SKM-1 treated with dmso at 0.1 percent for 144 hours (cell line): ENCODE data around the gene TTBK2.
"Not testable (repeated sequence)": the region's sequence is repeated elsewhere in the genome, so short reads cannot be mapped to it uniquely, and the experiment has no call there.

ENCODE experiments used
- DNase-seq: peaks from one replicate; lab custom pipeline; 2025; ENCODE audit not compliant: unreplicated experiment; lab: John Stamatoyannopoulos, UW

Gene TTBK2

GRCh38 chr15:42766109-42766508 lies 154.5 kb downstream of the TTBK2 start:
- DNase-seq = not testable (repeated sequence)

DNA sequence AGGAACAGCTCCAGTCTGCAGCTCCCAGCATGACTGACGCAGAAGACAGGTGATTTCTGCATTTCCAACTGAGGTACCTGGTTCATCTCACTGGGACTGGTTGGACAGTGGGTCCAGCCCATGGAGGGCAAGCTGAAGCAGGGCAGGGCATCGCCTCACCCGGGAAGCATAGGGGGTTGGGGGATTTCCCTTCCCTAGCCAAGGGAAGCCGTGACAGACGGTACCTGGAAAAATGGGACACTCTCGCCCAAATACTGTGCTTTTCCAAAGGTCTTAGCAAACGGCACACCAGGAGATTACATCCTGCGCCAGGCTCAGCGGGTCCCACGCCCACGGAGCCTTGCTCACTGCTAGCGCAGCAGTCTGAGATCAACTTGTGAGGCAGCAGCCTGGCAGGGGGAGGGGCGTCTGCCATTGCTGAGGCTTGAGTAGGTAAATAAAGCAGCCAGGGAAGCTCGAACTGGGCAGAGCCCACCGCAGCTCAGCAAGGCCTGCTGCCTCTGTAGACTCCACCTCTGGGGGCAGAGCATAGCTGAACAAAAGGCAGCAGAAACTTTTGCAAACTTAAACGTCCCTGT lies 156.3 kb downstream of the TTBK2 start:
- DNase-seq = not testable (repeated sequence)

DNA sequence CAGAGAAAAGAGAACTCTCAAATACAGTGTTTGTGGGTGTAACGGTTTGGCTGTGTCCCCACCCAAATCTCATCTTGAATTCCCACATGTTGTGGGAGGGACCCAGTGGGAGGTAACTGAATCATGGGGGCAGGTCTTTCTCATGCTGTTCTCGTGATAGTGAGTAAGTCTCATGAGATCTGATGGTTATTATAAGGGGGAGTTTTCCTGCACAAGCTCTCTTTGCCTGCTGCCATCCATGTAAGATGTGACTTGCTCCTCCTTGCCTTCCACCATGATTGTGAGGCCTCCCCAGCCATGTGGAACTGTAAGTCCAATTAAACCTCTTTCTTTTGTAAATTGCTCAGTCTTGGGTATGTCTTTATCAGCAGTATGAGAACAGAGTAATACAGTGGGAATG lies 158.8 kb downstream of the TTBK2 start:
- DNase-seq = not testable (repeated sequence)

DNA sequence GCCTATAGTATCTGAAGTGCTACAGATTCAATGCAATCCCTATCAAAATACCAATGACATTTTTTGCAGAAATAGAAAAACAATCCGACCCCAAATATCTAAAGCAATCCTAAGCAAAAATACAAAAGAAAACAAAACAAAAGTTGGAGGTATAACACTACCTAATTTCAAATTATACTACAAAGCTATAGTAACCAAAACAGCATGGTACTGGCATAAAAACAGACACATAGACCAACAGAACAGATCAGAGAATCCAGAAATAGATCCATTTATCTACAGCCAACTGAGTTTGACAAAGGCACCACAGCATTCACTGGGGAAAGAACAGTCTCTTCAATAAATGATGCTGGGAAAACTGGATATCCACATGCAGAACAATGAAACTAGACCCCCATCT lies 159.8 kb downstream of the TTBK2 start:
- no peak for DNase-seq

DNA sequence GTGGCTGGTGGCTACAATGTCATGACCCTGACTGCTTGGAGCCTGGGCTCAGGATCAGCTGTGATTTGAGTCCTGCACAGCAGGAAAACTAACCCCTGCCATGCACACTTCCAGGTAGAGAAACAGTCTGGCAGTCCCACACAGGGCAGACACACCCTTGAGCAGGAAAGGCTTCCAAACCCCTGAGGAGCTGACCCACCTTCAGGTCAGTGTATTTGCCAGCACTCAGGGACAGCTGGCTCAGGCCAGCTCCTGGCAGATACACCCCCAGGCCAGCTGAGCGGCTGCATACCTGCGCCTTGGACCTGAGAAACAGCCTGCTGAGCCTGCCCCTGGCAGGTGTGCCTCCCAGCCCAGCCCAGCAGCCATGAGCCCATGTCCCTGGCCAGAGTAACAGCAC lies 161.5 kb downstream of the TTBK2 start:
- no peak for DNase-seq

- DNase-seq = no peak
Measured at GRCh38 chr15:42750306-42750705, 170.3 kb downstream of the TTBK2 start.

GRCh38 chr15:42749266-42749665 lies 171.3 kb downstream of the TTBK2 start:
- no peak for DNase-seq

DNA sequence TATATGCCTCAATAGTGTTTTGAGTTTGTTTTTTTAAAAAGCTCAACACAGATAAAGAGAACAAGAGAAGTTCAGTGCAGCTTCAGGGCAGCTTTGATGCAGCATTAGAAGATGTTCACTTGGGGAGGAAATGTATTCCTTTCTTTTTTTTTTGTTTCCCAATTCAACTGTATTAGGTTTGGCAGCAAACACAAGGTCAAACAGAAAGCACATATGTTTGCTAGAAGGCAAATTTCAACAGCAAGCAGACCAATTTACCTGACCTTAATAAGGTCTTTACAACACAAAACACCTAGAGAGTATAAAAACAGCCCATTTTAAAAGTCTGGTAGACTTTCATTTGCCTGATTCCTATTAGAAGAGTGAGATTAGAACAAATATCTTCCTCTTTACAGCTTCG lies 176.4 kb downstream of the TTBK2 start:
- no peak for DNase-seq

DNA sequence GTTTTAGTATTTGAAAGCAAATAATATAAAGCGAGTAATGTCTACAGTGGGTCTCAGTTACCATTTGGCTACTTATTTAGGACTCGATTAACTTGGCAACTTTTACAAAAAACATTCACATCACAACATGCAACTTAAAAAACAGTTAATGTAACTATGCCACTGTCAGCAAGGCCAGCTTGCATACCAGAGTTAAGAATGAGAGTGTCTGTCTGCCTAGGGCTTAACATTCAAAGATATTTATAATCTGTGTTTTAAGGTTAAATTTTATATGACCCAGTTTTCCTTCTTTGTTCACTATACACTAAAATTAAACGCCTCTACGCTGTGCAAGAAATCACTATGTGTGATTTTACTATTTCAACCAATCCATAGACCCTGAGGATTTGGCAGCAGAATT lies 178.4 kb downstream of the TTBK2 start:
- no peak for DNase-seq

DNA sequence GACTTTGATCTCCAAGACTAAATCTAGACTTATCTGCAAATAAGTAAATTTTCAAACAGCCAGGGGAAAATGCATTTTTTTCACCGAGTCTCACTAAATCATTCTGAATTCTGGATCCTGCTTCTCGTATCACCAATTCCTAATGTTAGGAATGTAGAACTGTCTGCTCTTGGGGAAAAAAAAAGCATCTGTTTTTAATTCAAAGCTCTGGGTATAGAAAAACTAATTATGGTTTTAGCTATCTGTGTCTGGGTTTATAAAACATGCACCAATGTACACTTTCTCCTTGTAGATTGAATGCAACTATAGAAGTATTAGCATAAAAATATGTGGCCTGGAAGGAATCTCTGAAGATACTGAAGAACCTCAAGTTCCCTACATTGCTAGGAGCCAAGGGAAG lies 178.9 kb downstream of the TTBK2 start:
- no peak for DNase-seq

DNA sequence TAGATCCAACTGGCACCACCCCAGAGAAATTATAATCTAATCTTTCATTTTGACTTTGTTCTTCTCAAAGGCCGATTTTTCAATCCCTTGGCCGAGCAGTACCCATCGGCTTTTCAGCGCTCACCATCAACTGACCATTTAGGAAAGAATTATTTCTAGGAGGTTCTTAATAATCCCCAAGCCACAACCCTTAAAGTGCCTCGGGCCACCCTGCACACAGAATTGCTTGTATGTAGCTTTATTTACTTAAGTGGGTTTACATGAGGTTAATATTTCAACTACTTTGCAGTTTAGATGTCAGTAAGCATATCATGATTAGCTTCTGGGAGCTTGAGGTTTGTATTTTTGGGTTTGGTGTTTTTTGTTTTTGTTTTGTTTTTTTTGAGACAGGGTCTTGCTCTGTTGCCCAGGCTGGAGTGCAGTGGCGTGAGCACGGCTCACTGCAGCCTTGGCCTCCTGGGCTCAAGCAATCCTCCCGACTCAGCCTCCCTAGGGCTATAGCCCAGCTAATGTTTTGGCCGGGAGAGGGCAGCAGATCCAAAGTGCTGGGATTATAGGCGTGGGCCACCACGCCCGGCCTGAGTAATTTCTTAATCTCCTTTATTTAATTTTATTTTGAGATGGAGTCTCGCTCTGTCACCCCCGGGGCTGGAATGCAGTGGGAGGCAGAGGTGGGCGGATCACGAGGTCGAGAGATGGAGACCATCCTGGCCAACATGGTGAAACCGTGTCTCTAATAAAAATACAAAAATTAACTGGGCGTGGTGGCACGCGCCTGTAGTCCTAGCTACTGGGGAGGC lies 182.8 kb downstream of the TTBK2 start:
- DNase-seq = no peak

- DNase-seq = peak; percentile 79
Measured at GRCh38 chr15:42736793-42737528, 183.6 kb downstream of the TTBK2 start, which contains the start of gene CDAN1. Gene CDAN1, minus strand, starts transcription at chr15:42737128. Its CDS starts 26 bp downstream, at chr15:42737102.

DNA sequence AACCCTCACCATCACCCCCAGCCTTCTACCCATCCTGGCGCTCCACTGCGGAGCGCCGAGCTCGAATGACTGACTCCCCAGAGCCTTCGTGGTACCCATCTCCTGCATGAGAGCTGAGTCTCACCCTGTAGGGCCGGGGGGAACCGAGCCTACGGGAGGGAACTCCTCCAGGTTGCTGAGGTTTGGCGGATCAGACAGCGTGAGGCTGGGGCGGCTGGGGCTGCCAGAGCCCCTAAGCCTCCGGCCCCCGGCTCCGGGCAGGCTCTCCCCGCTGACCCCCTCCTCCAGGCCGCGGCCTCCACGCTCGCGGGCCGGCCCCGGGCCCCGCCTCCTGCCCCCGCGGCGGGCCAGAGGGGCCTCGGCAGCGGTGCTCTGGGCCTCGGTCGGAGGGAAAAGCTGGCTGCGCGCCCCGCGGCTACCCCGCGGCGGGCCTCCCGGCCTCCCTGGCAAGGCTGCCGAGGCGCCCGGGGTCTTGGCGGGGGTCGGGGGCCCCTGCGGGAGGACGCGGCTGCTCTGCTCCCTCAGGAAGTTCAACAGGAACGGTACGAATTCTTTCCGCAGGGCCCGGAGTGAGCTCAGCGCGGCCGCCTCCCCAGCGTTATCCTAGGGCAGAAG lies 184.3 kb downstream of the TTBK2 start:
- no peak for DNase-seq

DNA sequence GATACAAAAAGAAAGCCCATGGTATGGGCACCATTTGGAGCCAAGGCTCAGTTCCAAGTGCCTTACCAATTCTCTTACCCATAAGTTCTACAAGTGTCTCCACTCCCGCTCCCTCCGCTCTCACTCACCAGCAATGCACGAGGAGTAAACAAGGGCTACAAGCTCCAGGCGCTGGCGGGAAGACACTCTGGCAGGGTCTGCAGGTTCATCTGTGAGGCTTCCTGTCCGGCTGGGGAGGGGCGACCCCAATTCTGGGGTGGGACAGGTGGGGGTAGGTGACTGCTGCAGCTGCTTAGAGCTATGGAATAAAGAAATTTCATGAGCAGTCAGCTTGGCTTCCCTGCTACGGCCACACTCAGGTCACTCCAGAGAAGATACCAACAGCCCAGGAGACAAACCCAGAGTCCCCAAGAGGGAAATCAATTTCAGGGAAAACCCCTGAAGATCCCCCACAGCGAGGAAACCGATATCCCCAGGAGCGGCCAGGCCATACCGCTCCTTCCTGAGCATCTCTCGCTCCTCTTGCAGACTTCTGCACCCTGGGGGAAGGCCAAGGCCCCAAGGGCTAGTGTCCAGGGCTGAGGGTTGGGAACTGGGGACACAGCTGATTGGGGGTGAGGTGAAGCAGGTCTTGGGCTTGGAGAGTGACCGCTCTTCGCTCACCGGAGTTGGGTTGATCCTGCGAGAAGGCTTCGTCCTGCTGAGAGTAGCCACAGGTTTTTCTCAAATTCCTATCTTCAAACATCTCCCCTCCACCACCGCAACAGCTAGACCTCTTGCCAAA lies 185.0 kb downstream of the TTBK2 start:
- DNase-seq = no peak

GRCh38 chr15:42734076-42734672 lies 186.4 kb downstream of the TTBK2 start:
- DNase-seq = no peak

DNA sequence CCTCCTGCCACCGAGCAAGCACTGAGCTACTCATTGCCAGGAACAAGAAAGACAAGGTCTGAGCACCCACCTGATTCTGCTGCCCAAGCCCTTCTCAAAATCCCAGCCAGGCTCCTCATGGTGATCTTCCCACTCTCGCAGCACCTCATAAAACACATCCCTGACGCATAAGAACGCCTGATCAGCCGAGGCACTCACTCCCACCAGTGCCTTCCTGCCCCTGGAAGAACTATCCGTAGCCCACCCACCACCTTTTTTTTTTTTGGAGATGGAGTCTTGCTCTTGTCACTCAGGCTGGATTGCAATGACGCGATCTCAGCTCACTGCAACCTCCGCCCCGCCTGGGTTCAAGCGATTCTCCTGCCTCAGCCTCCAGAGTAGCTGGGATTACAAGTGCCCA lies 187.6 kb downstream of the TTBK2 start:
- DNase-seq = no peak

DNA sequence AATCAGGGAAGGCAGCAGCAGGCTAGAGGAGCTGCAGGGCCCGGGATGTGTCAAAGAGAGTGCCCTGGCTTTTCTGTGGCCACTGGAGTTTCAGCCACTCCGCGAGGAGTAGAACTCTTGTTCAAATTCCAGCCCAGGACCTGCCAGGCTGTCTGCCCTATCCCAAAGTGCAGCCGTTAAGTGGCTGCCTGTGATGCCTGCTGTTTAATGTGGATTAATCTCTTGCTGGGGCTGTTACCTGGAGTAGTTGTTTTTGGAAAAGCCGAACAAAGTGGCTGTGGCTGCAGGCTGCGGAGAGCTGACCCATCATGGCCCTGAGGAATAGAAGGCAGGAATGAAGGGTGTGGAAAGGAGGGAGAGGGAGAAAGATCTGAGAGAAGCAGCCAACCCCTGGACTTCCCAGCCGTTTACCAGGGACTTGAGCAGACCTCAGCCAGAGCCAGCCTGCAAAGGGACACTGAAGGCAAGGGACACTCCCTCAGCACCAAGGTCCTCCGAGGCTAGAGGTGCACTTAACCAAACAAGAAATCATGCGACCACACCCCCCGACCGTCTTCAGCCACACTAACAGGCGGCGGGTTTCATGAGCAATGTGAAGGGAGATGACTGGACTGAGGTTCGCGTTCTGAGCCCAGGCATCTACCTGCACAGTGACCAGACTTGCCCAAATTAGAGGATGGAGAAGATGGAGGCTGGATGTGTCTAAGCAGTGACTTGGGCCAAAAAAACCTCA lies 188.3 kb downstream of the TTBK2 start:
- no peak for DNase-seq

GRCh38 chr15:42731461-42731860 lies 189.1 kb downstream of the TTBK2 start:
- DNase-seq = no peak

- no peak for DNase-seq
Measured at GRCh38 chr15:42730536-42730935, 190.0 kb downstream of the TTBK2 start.

GRCh38 chr15:42730135-42730534 lies 190.4 kb downstream of the TTBK2 start:
- no peak for DNase-seq
